Spleen (tissue), 11 donors: Measurements from ENCODE around the gene SLC35G6. TPM values are rescaled to one million over a fixed set of nuclear protein-coding genes. Genes with fewer than 3 reads are reported as not detected.
"Not testable (repeated sequence)": the region's sequence is repeated elsewhere in the genome, so short reads cannot be mapped to it uniquely, and the experiment has no call there.

Experiments used
- DNase-seq: peaks from one replicate; pipeline ENCODE4 v3.0.0-alpha.2; 2020
- H3K27ac ChIP-seq, 8 donors: fragments of 200-600 bp; sonication (generic) in 7 of 8; 1 replicate in 4 of 8; 2 replicates in 4 of 8; pipeline versions ENCODE4 v1.5.0 to v1.8.0; 2016 to 2021; ENCODE audit warnings: inconsistent platforms in 4 of 8, mild to moderate bottlenecking in 4 of 8, moderate library complexity in 1 of 8
- H3K27me3 ChIP-seq, 7 donors: fragments of 200-600 bp; sonication (generic) in 6 of 7; replicated peaks in 1 of 7; 1 replicate in 4 of 7; 2 replicates in 3 of 7; pipeline versions ENCODE4 v1.5.0 to v1.8.0; 2016 to 2021; ENCODE audit warnings: inconsistent platforms in 3 of 7, mild to moderate bottlenecking in 1 of 7
- H3K36me3 ChIP-seq, 6 donors: fragments of 200-600 bp; sonication (generic) in 5 of 6; 1 replicate in 4 of 6; 2 replicates in 2 of 6; pipeline versions ENCODE4 v1.5.0 to v1.8.0; 2016 to 2021; ENCODE audit warnings: inconsistent platforms in 2 of 6
- H3K4me1 ChIP-seq, 6 donors: fragments of 200-600 bp; sonication (generic) in 5 of 6; 1 replicate in 3 of 6; 2 replicates in 3 of 6; pipeline versions ENCODE4 v1.5.0 to v1.8.0; 2016 to 2021; ENCODE audit warnings: inconsistent platforms in 3 of 6
- H3K4me3 ChIP-seq, 8 donors: fragments of 200-600 bp; sonication (generic) in 7 of 8; 1 replicate in 4 of 8; 2 replicates in 4 of 8; pipeline versions ENCODE4 v1.5.0 to v1.8.0; 2016 to 2021; ENCODE audit warnings: inconsistent platforms in 4 of 8, mild to moderate bottlenecking in 4 of 8, moderate library complexity in 2 of 8
- H3K9me3 ChIP-seq, 8 donors: fragments of 200-600 bp; sonication (generic) in 7 of 8; 1 replicate in 4 of 8; 2 replicates in 4 of 8; pipeline versions ENCODE4 v1.5.0 to v1.8.0; 2016 to 2021; ENCODE audit warnings: inconsistent platforms in 4 of 8
- POLR2A ChIP-seq, 3 donors: fragments of 450-650 bp; IDR thresholded peaks; one replicate each; pipeline ENCODE4 v1.5.1; 2017; ENCODE audit warnings: antibody characterized with exemption in 3 of 3, mild to moderate bottlenecking in 1 of 3
- POLR2AphosphoS5 ChIP-seq, 3 donors: sonication (generic); formaldehyde crosslinking; IDR thresholded peaks; one replicate each; pipeline ENCODE4 v1.5.1; 2017; ENCODE audit warnings: antibody characterized with exemption in 3 of 3
- WGBS, 5 donors: extraction: QIAGEN DNeasy Blood & Tissue Kit in 3 of 5; methylation state at CpG; one replicate each; pipeline versions ENCODE4 v1.1.5 to v1.1.7; 2013 to 2018; 5-methylcytosine and 5-hydroxymethylcytosine counted together
- intact Hi-C: fragments of 100-400 bp; cut with DNase I; formaldehyde crosslinking; loops from one replicate; pipeline ENCODE4 v1.15.0; 2023; ENCODE audit warnings: low total_unique reads
- polyA plus RNA-seq, 3 donors: library from polyadenylated mRNA; stranded (reverse); fragments of 200-250 nt; gene quantifications; one replicate each; pipeline ENCODE4 v1.2.1, GENCODE V29; 2013
- total RNA-seq, 7 donors: library from RNA; depleted of rRNA in 3 of 7; stranded (reverse); fragments of >200 nt in 3 of 7; fragmentation: NEBNext Ultra II Directional in 4 of 7; extraction: Animal tissue kit (Norgen Biotek cat#: 25700) in 4 of 7; gene quantifications; one replicate each; pipeline versions ENCODE4 v1.1.0 to v1.2.1, GENCODE V29; 2016 to 2021
- TF ChIP-seq, protein P1 (sequence below), 11 experiments: fragments of 200-600 bp in 7 of 11; fragments of 450-650 bp in 4 of 11; sonication (generic) in 4 of 11; IDR thresholded peaks in 8 of 11; conservative IDR thresholded peaks in 3 of 11; 1 replicate in 7 of 11; 2 replicates in 4 of 11; pipeline versions ENCODE4 v1.4.0 to v1.8.0; 2016 to 2021; ENCODE audit warnings: antibody characterized with exemption in 11 of 11, inconsistent platforms in 4 of 11, mild to moderate bottlenecking in 1 of 11
- donor health status: healthy with polysubstance abuse.
- donor health status: DM: no; HTN: no; CAD: no; lungs with moderate emphysema.
- donor health status: DM: no; HTN: no; CAD: no.
- donor health status: Bipolar disorder and iron deficiency.
- donor health status: healthy.
- donor health status: DM: no; HTN: no; CAD: no.
- donor health status: DM: yes; HTN: yes; CAD: no.

Gene SLC35G6
- total and polyA plus RNA-seq, 10 donors = 0.13 TPM; not detected in 9

DNA sequence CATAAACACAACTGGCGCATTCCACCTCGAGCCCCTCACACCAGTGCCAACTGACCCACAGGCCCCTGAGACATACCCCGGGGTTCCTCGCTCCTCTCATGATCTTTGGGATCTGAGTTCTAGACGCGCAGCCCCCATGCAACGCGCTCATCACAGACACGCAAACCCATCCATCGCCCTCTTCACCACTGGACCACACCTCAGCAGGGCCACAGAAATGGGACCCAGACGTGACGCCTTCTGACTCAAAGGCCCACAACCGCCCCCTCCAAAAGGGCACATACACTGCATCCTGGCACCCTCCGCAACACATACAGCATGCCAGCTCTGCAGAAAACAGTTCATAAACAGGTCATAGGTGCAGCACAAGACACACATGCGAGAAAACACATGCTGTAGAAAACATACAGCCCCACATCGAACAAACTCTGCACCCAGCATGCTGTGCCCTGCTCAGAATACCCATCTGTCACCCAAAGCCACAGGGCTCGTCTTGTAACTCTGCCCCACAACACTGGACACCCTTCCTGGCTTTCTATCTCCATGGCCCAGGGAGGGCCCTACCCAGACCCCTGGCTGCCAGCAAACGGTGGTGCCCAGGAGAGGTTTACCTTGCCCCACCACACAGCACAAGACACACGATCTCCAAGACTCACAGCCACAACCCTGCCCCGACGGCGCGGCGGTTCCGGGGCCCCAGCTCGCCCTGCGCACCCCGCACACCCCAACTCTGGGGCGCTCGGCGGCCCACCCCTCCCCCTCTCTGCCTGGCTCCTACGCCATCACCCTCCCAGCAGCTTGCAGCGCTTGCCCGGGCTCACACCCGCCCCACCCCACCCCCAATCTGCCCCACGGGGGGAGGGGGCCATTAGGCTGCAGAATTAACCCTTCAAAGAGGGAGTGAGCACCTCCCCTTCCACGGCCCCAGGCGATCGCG, 2.7 kb upstream of the SLC35G6 start:
- intact Hi-C loops = no loop called here
- peaks cover 31 to 94% (median 71%) of the 10 kb centered on the region in 6 donors for H3K4me1 ChIP-seq
- H3K9me3 ChIP-seq = no peaks in the 10 kb centered on the region
- WGBS, 5 donors = 22 to 43% (median 27%) methylated on average over 24 to 40 of the region's 40 CpGs
- H3K27ac ChIP-seq = peak overlapping the region; percentile 98 to 100 (median 99)
- no peaks in the 10 kb centered on the region for H3K27me3 ChIP-seq
- DNase-seq = peak; percentile 91
- peak overlapping the region; percentile 66 to 94 (median 83) for H3K4me3 ChIP-seq
- TF ChIP-seq POLR2A (IDR thresholded peaks at IDR 0.05) (no peak), POLR2AphosphoS5 (IDR thresholded peaks at IDR 0.05) (peak in 1 of 3 donors; percentile 73)
- TF ChIP-seq, protein P1, sequence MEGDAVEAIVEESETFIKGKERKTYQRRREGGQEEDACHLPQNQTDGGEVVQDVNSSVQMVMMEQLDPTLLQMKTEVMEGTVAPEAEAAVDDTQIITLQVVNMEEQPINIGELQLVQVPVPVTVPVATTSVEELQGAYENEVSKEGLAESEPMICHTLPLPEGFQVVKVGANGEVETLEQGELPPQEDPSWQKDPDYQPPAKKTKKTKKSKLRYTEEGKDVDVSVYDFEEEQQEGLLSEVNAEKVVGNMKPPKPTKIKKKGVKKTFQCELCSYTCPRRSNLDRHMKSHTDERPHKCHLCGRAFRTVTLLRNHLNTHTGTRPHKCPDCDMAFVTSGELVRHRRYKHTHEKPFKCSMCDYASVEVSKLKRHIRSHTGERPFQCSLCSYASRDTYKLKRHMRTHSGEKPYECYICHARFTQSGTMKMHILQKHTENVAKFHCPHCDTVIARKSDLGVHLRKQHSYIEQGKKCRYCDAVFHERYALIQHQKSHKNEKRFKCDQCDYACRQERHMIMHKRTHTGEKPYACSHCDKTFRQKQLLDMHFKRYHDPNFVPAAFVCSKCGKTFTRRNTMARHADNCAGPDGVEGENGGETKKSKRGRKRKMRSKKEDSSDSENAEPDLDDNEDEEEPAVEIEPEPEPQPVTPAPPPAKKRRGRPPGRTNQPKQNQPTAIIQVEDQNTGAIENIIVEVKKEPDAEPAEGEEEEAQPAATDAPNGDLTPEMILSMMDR (IDR thresholded peaks at IDR 0.05 in 8 of 11, conservative IDR thresholded peaks at IDR 0.05 in 3 of 11) = peak in 2 of 11 experiments; percentile 6 to 14
- peaks cover 0 to 7% (median 0%) of the 10 kb centered on the region in 6 donors for H3K36me3 ChIP-seq

DNA sequence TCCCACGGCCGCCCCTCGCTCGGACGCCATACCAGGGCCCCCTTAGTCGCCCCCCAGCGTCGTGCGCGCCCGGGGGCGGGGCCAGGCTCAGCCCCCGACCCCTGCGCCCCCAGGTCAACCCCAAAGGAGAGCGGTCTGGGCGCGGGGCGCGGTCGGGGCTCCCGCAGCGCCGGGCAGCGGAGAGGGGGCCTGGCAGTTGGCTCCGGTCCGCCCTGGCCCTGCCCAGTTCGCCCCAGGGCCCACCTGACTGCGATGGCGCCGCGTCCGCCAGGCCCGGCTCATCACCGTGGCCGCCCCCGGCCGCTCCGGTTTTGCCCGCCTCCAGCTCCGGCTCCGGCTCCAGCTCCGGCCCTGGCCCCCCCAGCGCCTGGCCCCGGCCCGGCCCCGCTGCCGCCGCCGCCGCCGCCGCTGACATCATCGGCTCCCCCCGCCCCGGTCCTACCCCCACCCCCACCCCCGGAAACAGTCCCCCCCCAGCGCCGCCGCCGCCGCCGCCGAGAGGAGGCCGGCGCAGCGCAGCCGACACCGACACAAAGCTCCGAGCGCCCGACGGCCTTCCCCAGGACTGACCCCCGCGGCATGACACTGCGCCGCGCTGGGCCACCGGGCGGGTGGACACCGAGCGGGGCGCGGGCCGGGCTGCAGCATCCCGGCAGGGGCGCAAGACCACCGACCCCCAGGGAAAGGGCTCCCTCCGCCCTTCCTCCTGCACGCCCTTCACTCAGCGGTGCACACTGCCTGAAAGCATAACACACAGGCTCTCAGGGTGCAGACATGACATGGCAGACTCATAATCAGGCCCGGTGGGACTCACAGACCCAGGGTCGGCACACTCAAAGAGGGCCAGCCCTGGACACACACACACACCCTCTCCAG, 1.8 kb upstream of the SLC35G6 start, which contains the start of gene ZBTB4:
Gene ZBTB4 (minus strand): TSS at position 419 of the 876 bp plus-strand sequence. CDS start 12,830 bp downstream, outside the sequence.
- TF ChIP-seq POLR2AphosphoS5 (IDR thresholded peaks at IDR 0.05) = peak; percentile 79 to 88 (median 88)
- TF ChIP-seq, protein P1 (IDR thresholded peaks at IDR 0.05 in 8 of 11, conservative IDR thresholded peaks at IDR 0.05 in 3 of 11) = no peak
- intact Hi-C loops = no loop called here
- Histone ChIP-seq H3K36me3 (peaks cover 0 to 4% (median 0%) of the 10 kb centered on the region in 6 donors), H3K27me3 (no peaks in the 10 kb centered on the region), H3K9me3 (no peaks in the 10 kb centered on the region), H3K27ac (peak within 1 kb of the TSS; percentile 98 to 100 (median 99)), H3K4me1 (peaks cover 28 to 86% (median 69%) of the 10 kb centered on the region in 6 donors), H3K4me3 (peak within 1 kb of the TSS; percentile 66 to 94 (median 83))
- DNase-seq = peak; percentile 93
- WGBS, 5 donors = 0 to 1% (median 0%) methylated on average over 3 to 92 of the region's 92 CpGs

DNA sequence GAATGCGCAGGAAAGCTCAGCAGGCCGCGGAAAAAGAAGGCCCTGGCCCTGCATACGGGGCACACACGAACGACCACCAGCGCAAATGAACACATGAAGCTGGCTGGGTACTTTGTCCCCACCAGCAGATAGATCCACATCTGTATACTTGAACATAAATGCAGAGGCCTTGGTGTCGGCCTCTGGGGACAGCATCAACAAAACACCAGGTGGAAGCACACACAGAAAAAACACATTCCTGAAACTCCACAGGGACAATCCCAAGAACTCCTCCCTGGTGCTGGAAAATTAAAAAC, 1.2 kb upstream of the SLC35G6 start:
- 8 to 15% (median 12%) methylated on average over 7 to 8 of the region's 8 CpGs for WGBS, 5 donors
- no peaks in the 10 kb centered on the region for H3K36me3 ChIP-seq
- H3K4me1 ChIP-seq = peaks cover 25 to 83% (median 70%) of the 10 kb centered on the region in 6 donors
- no peaks in the 10 kb centered on the region for H3K9me3 ChIP-seq
- peak overlapping the region; percentile 98 to 100 (median 99) for H3K27ac ChIP-seq
- no peak for DNase-seq
- peak overlapping the region; percentile 66 to 94 (median 83) for H3K4me3 ChIP-seq
- intact Hi-C loops = no loop called here
- no peaks in the 10 kb centered on the region for H3K27me3 ChIP-seq
- no peak for TF ChIP-seq POLR2AphosphoS5 (IDR thresholded peaks at IDR 0.05)
- TF ChIP-seq, protein P1 (IDR thresholded peaks at IDR 0.05 in 8 of 11, conservative IDR thresholded peaks at IDR 0.05 in 3 of 11) = no peak
- TF ChIP-seq POLR2A (IDR thresholded peaks at IDR 0.05) = no peak

DNA sequence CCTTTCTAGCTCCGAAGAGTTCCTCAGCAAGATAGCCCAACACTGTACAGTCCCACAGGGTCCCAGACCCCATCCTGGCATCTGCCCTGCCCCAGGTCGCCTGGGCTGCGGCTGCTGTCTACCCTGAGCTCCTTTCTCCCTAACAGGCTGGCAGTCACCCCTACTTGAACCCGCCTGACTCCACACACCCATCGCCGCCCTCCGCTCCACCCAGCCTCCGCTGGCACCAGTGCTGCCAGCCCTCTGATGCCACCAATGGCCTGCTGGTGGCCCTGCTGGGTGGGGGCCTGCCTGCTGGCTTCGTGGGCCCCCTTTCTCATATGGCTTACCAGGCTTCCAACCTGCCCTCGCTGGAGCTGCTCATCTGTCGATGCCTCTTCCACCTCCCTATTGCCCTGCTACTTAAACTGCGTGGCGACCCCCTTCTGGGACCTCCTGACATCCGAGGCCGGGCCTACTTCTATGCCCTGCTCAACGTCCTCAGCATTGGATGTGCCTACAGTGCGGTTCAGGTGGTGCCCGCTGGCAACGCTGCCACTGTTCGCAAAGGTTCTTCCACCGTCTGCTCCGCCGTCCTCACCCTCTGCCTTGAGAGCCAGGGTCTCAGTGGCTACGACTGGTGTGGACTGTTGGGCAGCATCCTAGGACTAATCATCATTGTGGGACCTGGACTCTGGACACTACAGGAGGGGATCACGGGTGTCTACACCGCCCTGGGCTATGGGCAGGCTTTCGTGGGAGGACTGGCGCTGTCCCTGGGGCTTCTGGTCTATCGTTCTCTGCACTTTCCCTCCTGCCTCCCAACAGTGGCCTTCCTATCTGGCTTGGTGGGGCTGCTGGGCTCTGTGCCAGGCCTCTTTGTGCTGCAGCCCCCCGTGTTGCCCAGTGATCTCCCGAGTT, 846 bp downstream of the SLC35G6 start:
- H3K9me3 ChIP-seq, H3K27me3 ChIP-seq, intact Hi-C loops, H3K36me3 ChIP-seq, H3K4me3 ChIP-seq: not testable (repeated sequence)
- 84 to 98% (median 87%) methylated on average over 28 to 31 of the region's 31 CpGs for WGBS, 5 donors
- DNase-seq = peak; percentile 81
- peak overlapping the region in 5 of 8 donors; percentile 96 to 100 (median 99) for H3K27ac ChIP-seq
- H3K4me1 ChIP-seq = peaks cover 34 to 83% (median 70%) of the 10 kb centered on the region in 6 donors

DNA sequence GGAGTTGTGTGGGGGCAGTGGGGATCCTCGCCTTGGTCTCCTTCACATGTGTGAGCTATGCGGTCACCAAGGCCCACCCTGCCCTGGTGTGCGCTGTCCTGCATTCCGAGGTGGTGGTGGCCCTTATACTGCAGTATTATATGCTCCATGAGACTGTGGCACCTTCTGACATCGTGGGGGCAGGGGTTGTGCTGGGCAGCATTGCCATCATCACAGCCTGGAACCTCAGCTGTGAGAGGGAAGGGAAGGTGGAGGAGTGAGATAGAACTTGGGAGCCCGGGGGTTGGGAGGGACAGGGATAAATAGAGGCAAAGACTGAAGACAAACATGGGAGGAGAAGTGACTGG, 1.5 kb downstream of the SLC35G6 start:
- H3K9me3 ChIP-seq, intact Hi-C loops, H3K27me3 ChIP-seq, H3K36me3 ChIP-seq: not testable (repeated sequence)
- Histone ChIP-seq H3K4me3 (peak overlapping the region in 2 of 8 donors; percentile 61 to 83), H3K27ac (peak overlapping the region; percentile 96 to 100 (median 100)), H3K4me1 (peaks cover 34 to 83% (median 70%) of the 10 kb centered on the region in 6 donors)
- 71 to 80% (median 77%) methylated on average over 4 to 6 of the region's 6 CpGs for WGBS, 5 donors
- DNase-seq = peak; percentile 79
